Activated naive CD4-positive, alpha-beta T cell treated with anti-CD3 and anti-CD28 coated beads for 36 hours (primary cell): ENCODE data around the gene EPB41. TPM values are rescaled to one million over a fixed set of nuclear protein-coding genes. Genes with fewer than 3 reads are reported as not detected.

ENCODE experiments used
- CTCF ChIA-PET: fragments of 350-600 bp; sonication (Branson Sonifier 250); formaldehyde crosslinking; loops from one replicate; lab custom pipeline; 2021; ENCODE audit warnings: antibody characterized with exemption; lab: Charles Lee
- DNase-seq: peaks from one replicate; pipeline ENCODE4 v3.0.0-alpha.2; 2020
- H3K27ac Mint-ChIP-seq: one replicate; pipeline ENCODE4 v1.8.0; 2021; ENCODE audit warnings: mild to moderate bottlenecking, mixed read lengths
- H3K27me3 Mint-ChIP-seq: one replicate; pipeline ENCODE4 v1.8.0; 2021; ENCODE audit warnings: low read depth, mixed read lengths
- H3K36me3 Mint-ChIP-seq: one replicate; pipeline ENCODE4 v1.8.0; 2021; ENCODE audit warnings: low read depth, mixed read lengths
- H3K4me1 Mint-ChIP-seq: one replicate; pipeline ENCODE4 v1.8.0; 2021; ENCODE audit warnings: low read depth, mixed read lengths
- H3K4me3 Mint-ChIP-seq: one replicate; pipeline ENCODE4 v1.8.0; 2021; ENCODE audit warnings: mild to moderate bottlenecking, moderate library complexity, mixed read lengths
- H3K9me3 Mint-ChIP-seq: one replicate; pipeline ENCODE4 v1.8.0; 2021; ENCODE audit warnings: mixed read lengths
- intact Hi-C: fragments of 100-400 bp; cut with micrococcal nuclease; formaldehyde crosslinking; loops from one replicate; pipeline ENCODE4 v1.15.1; 2023
- total RNA-seq, 2 experiments: library from RNA; stranded (reverse); gene quantifications; one replicate each; pipeline ENCODE4 v1.2.3, GENCODE V29; 2021

Gene EPB41
- total RNA-seq, 2 experiments from 2014 or later: 97.4 to 100 TPM

GRCh38 chr1:28910379-28911115 is 3.8 kb upstream of the EPB41 start:
- DNase-seq: no peak
- Mint-ChIP-seq H3K36me3 (peaks cover 2% of the 10 kb centered on the region), H3K27me3 (no peaks in the 10 kb centered on the region), H3K27ac (no peak overlapping the region), H3K4me3 (no peak overlapping the region), H3K4me1 (peaks cover 8% of the 10 kb centered on the region), H3K9me3 (no peaks in the 10 kb centered on the region)
- CTCF ChIA-PET: interaction anchor here (1.1 kb wide), 1 partner anchor 23 kb away, joined by 3 read pairs; no protein-coding TSS in a partner anchor
- intact Hi-C loops: no loop called here

- Mint-ChIP-seq H3K27me3 (no peaks in the 10 kb centered on the region), H3K9me3 (no peaks in the 10 kb centered on the region), H3K27ac (peak overlapping the region; percentile 83), H3K4me3 (peak overlapping the region; percentile 90), H3K4me1 (peaks cover 40% of the 10 kb centered on the region), H3K36me3 (peaks cover 2% of the 10 kb centered on the region)
- CTCF ChIA-PET: interaction anchor here (0.7 to 1.9 kb wide), 9 partner anchors 11 to 554 kb away, joined by 3 to 5 read pairs (median 3); no protein-coding TSS in a partner anchor
- no peak for DNase-seq
- intact Hi-C loops: loop anchor here (1.0 kb wide), 4 partner anchors 19 to 267 kb away; partner anchors contain the start of gene SRSF4
These were observed 562 bp upstream of the EPB41 start for GRCh38 chr1:28913786-28914227.

- H3K36me3 Mint-ChIP-seq: peaks cover 2% of the 10 kb centered on the region
- DNase-seq: peak; percentile 69
- H3K4me1 Mint-ChIP-seq: peaks cover 53% of the 10 kb centered on the region
- intact Hi-C loops: loop anchor here (1.0 kb wide), 1 partner anchor 47 kb away; no protein-coding TSS in a partner anchor
- H3K9me3 Mint-ChIP-seq: no peaks in the 10 kb centered on the region
- H3K27ac Mint-ChIP-seq: peak overlapping the region; percentile 88
- H3K4me3 Mint-ChIP-seq: peak overlapping the region; percentile 90
- CTCF ChIA-PET: interaction anchor here (0.6 to 1.8 kb wide), 4 partner anchors 30 to 84 kb away, joined by 3 to 6 read pairs (median 4); no protein-coding TSS in a partner anchor
- no peaks in the 10 kb centered on the region for H3K27me3 Mint-ChIP-seq
These were observed 894 bp downstream of the EPB41 start for GRCh38 chr1:28915031-28915895.

- Mint-ChIP-seq H3K36me3 (peaks cover 2% of the 10 kb centered on the region), H3K9me3 (no peaks in the 10 kb centered on the region), H3K27me3 (no peaks in the 10 kb centered on the region), H3K27ac (peak overlapping the region; percentile 88), H3K4me1 (peaks cover 66% of the 10 kb centered on the region), H3K4me3 (peak overlapping the region; percentile 38)
- peak; percentile 69 for DNase-seq
- CTCF ChIA-PET: interaction anchor here (0.7 to 1.0 kb wide), 2 partner anchors 41 to 285 kb away, joined by 3 read pairs; no protein-coding TSS in a partner anchor
- intact Hi-C loops: loop anchor here (1.0 kb wide), 1 partner anchor 9 kb away; no protein-coding TSS in a partner anchor
These were observed 3.4 kb downstream of the EPB41 start for GRCh38 chr1:28917757-28918118.

- Mint-ChIP-seq H3K9me3 (no peaks in the 10 kb centered on the region), H3K36me3 (no peaks in the 10 kb centered on the region), H3K4me1 (peaks cover 70% of the 10 kb centered on the region), H3K4me3 (peak overlapping the region; percentile 15), H3K27me3 (no peaks in the 10 kb centered on the region), H3K27ac (peak overlapping the region; percentile 56)
- intact Hi-C loops: no loop called here
- DNase-seq: no peak
- CTCF ChIA-PET: interaction anchor here (0.6 to 1.4 kb wide), 2 partner anchors 10 to 37 kb away, joined by 3 to 4 read pairs; no protein-coding TSS in a partner anchor
These were observed 7.0 kb downstream of the EPB41 start for GRCh38 chr1:28921286-28921869.

- CTCF ChIA-PET: no interaction called here
- Mint-ChIP-seq H3K27ac (peak overlapping the region; percentile 28), H3K4me1 (peaks cover 63% of the 10 kb centered on the region), H3K9me3 (no peaks in the 10 kb centered on the region), H3K27me3 (no peaks in the 10 kb centered on the region), H3K4me3 (no peak overlapping the region), H3K36me3 (no peaks in the 10 kb centered on the region)
- no peak for DNase-seq
- intact Hi-C loops: no loop called here
These were observed 11.1 kb downstream of the EPB41 start for GRCh38 chr1:28925350-28925891.

- Mint-ChIP-seq H3K9me3 (no peaks in the 10 kb centered on the region), H3K36me3 (no peaks in the 10 kb centered on the region), H3K4me3 (peak overlapping the region; percentile 44), H3K4me1 (peaks cover 62% of the 10 kb centered on the region), H3K27me3 (no peaks in the 10 kb centered on the region), H3K27ac (peak overlapping the region; percentile 76)
- CTCF ChIA-PET: interaction anchor here (0.6 to 1.1 kb wide), 3 partner anchors 13 to 108 kb away, joined by 3 to 4 read pairs (median 3); no protein-coding TSS in a partner anchor
- peak; percentile 40 for DNase-seq
- intact Hi-C loops: loop anchor here (1.0 to 2.0 kb wide), 3 partner anchors 8 to 40 kb away; no protein-coding TSS in a partner anchor
These were observed 12.4 kb downstream of the EPB41 start for GRCh38 chr1:28926629-28927265.

GRCh38 chr1:28927266-28927647 is 12.9 kb downstream of the EPB41 start:
- Mint-ChIP-seq H3K4me1 (peaks cover 66% of the 10 kb centered on the region), H3K9me3 (no peaks in the 10 kb centered on the region), H3K27me3 (no peaks in the 10 kb centered on the region), H3K27ac (peak overlapping the region; percentile 76), H3K4me3 (peak overlapping the region; percentile 44), H3K36me3 (no peaks in the 10 kb centered on the region)
- DNase-seq: no peak
- CTCF ChIA-PET: interaction anchor here (0.7 to 1.1 kb wide), 3 partner anchors 13 to 107 kb away, joined by 3 read pairs; no protein-coding TSS in a partner anchor
- intact Hi-C loops: loop anchor here (1.0 to 2.0 kb wide), 2 partner anchors 35 to 40 kb away; no protein-coding TSS in a partner anchor

GRCh38 chr1:28927648-28928313 is 13.4 kb downstream of the EPB41 start:
- intact Hi-C loops: loop anchor here (1.0 to 2.0 kb wide), 2 partner anchors 35 to 41 kb away; no protein-coding TSS in a partner anchor
- CTCF ChIA-PET: interaction anchor here (0.7 to 1.1 kb wide), 2 partner anchors 37 to 107 kb away, joined by 3 read pairs; no protein-coding TSS in a partner anchor
- Mint-ChIP-seq H3K4me1 (peaks cover 68% of the 10 kb centered on the region), H3K27me3 (no peaks in the 10 kb centered on the region), H3K9me3 (no peaks in the 10 kb centered on the region), H3K4me3 (peak overlapping the region; percentile 44), H3K36me3 (no peaks in the 10 kb centered on the region), H3K27ac (peak overlapping the region; percentile 76)
- DNase-seq: no peak

GRCh38 chr1:28928314-28928941 is 14.1 kb downstream of the EPB41 start:
- no peak for DNase-seq
- CTCF ChIA-PET: no interaction called here

More at GRCh38 chr1:28928314-28928941, 14.1 kb downstream of the EPB41 start:
- peak overlapping the region; percentile 44 for H3K4me3 Mint-ChIP-seq
- peaks cover 72% of the 10 kb centered on the region for H3K4me1 Mint-ChIP-seq
- H3K27me3 Mint-ChIP-seq: no peaks in the 10 kb centered on the region
- H3K36me3 Mint-ChIP-seq: no peaks in the 10 kb centered on the region
- H3K27ac Mint-ChIP-seq: peak overlapping the region; percentile 76
- intact Hi-C loops: no loop called here
- H3K9me3 Mint-ChIP-seq: no peaks in the 10 kb centered on the region
